IPS-18a (cell line): ENCODE measurements around the gene CBFA2T2.
"Not testable (repeated sequence)": the region's sequence is repeated elsewhere in the genome, so short reads cannot be mapped to it uniquely, and the experiment has no call there.

Experiments used
- H3K27ac ChIP-seq: one replicate; pipeline ENCODE4 v1.5.1; 2013; ENCODE audit warnings: low read length
- H3K27me3 ChIP-seq: one replicate; pipeline ENCODE4 v1.6.1; 2013; ENCODE audit warnings: mild to moderate bottlenecking, low read length; ENCODE audit not compliant: control insufficient read depth, insufficient read depth
- H3K36me3 ChIP-seq: one replicate; pipeline ENCODE4 v1.6.1; 2013; ENCODE audit warnings: low read depth, low read length; ENCODE audit not compliant: control insufficient read depth
- H3K4me1 ChIP-seq: one replicate; pipeline ENCODE4 v1.6.1; 2013; ENCODE audit warnings: low read depth, low read length; ENCODE audit not compliant: control insufficient read depth
- H3K4me3 ChIP-seq: one replicate; pipeline ENCODE4 v1.5.1; 2013; ENCODE audit warnings: low read length
- H3K9ac ChIP-seq: one replicate; pipeline ENCODE4 v1.6.1; 2013; ENCODE audit warnings: mild to moderate bottlenecking, low read length, moderate library complexity
- H3K9me3 ChIP-seq: one replicate; pipeline ENCODE4 v1.6.1; 2013; ENCODE audit warnings: low read depth, low read length; ENCODE audit not compliant: control insufficient read depth

CBFA2T2 gene

DNA sequence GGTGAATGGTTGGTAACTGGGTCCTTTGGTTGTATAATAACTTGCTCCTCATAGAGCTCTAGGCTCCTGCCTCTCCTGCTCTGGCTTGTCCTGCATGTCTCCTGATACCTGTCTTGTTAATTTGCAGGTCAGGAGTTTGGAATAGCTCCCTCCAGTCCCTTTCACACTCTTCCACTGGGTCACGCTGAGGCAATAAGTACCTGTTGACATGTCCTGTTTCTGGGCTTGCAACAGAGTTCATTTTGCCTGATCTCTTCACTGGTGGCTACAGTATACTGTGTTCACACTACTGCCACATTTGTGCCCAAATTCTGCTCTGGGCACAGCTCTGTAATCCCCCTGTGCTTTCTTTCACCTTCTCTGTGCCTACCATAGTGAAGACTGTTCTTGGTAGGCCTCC lies 146.9 kb downstream of the CBFA2T2 start:
- peaks cover 25% of the 10 kb centered on the region for H3K36me3 ChIP-seq
- H3K4me3 ChIP-seq, result no peak overlapping the region
- H3K27me3 ChIP-seq, result no peaks in the 10 kb centered on the region
- H3K27ac ChIP-seq, result no peak overlapping the region
- no peaks in the 10 kb centered on the region for H3K9me3 ChIP-seq
- no peak overlapping the region for H3K9ac ChIP-seq
- no peaks in the 10 kb centered on the region for H3K4me1 ChIP-seq

DNA sequence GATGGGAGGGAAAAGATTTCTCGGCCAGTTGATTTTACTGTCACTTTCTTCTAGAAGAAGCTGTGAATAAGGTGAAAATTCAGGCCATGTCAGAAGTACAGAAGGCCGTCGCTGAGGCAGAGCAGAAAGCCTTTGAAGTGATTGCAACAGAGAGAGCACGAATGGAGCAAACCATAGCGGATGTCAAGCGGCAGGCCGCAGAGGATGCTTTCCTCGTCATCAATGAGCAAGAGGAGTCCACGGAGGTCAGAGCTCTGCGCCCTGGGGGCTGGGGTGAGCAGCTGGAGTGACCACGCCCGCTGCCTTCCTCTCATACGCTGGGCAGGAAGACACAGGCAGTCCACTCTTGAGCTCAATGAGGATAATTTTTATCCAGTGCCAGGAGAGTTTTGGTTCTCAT lies 150.4 kb downstream of the CBFA2T2 start:
- Histone ChIP-seq H3K9me3 (no peaks in the 10 kb centered on the region), H3K4me3 (no peak overlapping the region), H3K9ac (no peak overlapping the region), H3K27me3 (no peaks in the 10 kb centered on the region), H3K36me3 (peaks cover 40% of the 10 kb centered on the region), H3K4me1 (no peaks in the 10 kb centered on the region), H3K27ac (no peak overlapping the region)

DNA sequence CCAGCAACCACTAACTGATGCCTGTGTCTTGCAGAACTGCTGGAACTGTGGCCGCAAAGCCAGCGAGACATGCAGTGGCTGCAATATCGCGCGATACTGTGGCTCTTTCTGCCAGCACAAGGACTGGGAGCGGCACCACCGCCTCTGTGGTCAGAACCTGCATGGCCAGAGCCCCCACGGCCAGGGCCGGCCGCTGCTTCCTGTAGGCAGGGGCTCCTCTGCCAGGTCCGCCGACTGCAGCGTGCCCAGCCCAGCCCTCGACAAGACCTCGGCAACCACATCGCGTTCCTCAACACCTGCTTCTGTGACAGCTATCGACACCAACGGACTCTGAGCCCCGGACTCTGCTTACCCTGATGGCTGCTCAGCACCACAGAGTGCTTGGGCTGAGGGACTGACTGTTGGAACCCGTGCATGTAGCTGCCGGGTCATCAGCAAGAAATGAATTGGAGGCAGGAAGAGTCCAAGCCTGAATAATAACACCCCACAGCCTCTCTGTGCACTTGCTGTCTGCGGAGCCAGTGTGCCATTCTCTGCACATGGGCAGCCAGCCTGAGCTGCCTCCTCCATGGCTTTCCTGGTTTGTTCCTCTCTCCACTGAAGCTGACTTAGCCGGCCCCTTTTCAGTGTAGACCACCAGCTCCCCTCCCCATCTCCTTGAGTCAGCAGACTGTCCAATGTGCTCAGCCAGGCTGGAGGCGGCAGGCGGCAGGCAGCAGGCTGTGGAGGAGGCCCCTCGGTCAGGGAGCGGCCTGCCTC lies 154.6 kb downstream of the CBFA2T2 start:
- Histone ChIP-seq H3K9me3 (no peaks in the 10 kb centered on the region), H3K27ac (no peak overlapping the region), H3K4me3 (no peak overlapping the region), H3K4me1 (no peaks in the 10 kb centered on the region), H3K36me3 (peaks cover 35% of the 10 kb centered on the region), H3K9ac (no peak overlapping the region), H3K27me3 (no peaks in the 10 kb centered on the region)

DNA sequence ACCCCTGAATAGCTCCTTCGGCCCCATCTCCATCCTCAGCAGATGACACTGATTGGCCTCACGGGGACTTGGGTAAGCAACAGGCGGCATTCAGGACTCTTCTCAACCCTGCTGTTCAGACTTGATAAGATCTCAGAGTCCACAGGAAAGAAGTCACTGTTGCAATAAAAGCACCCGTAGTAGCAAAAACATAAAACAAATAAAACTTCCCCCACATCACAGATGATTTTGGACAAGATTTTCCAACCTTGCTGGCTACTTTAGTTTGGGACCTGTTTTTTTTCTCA lies 155.1 kb downstream of the CBFA2T2 start:
- no peaks in the 10 kb centered on the region for H3K9me3 ChIP-seq
- no peak overlapping the region for H3K9ac ChIP-seq
- H3K4me1 ChIP-seq, result no peaks in the 10 kb centered on the region
- H3K27me3 ChIP-seq, result no peaks in the 10 kb centered on the region
- no peak overlapping the region for H3K27ac ChIP-seq
- H3K36me3 ChIP-seq, result peaks cover 33% of the 10 kb centered on the region
- H3K4me3 ChIP-seq, result no peak overlapping the region

DNA sequence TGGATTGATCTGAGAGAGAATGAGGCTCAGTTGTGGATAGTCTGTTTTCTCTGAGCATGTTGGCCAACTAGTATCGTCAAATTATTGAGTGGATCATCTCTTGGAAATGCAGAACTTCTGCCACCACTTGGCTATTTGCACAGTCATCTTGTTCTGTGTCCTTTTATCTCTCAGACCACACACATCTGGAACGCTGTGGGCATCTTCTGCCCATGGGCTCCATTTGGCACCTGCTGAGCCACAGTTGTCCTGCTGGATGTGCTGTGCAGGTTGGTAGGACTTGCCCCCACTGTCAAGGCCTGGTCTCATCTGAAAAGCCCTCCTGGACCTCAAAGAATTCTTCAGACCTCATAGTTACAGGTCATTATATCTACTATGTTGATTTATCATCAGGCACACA lies 155.5 kb downstream of the CBFA2T2 start:
- H3K36me3 ChIP-seq, result peaks cover 29% of the 10 kb centered on the region
- no peak overlapping the region for H3K4me3 ChIP-seq
- H3K27me3 ChIP-seq, result no peaks in the 10 kb centered on the region
- H3K4me1 ChIP-seq, result no peaks in the 10 kb centered on the region
- no peak overlapping the region for H3K27ac ChIP-seq
- no peak overlapping the region for H3K9ac ChIP-seq
- H3K9me3 ChIP-seq, result no peaks in the 10 kb centered on the region

DNA sequence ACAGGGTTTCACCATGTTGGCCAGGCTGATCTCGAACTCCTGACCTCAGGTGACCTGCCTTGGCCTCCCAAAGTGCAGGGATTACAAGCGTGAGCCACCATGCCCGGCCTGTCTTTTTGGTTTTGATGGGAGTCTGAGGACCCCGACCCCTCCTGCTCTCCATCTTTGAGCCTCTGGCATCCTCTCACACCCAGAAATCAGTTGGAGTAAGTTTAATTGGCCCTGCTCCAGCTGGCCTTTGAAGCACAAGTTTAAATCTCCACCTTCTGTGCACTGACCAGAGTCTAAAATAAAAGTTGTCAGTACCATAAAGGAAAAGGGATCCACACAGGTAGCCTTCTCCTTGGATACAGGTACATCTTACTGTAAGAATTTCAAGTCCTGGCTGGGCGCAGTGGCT lies 156.3 kb downstream of the CBFA2T2 start:
- Histone ChIP-seq H3K9ac (no peak overlapping the region), H3K4me3 (no peak overlapping the region), H3K36me3 (peaks cover 25% of the 10 kb centered on the region), H3K4me1 (no peaks in the 10 kb centered on the region), H3K27me3 (no peaks in the 10 kb centered on the region), H3K27ac (no peak overlapping the region), H3K9me3 (no peaks in the 10 kb centered on the region)

DNA sequence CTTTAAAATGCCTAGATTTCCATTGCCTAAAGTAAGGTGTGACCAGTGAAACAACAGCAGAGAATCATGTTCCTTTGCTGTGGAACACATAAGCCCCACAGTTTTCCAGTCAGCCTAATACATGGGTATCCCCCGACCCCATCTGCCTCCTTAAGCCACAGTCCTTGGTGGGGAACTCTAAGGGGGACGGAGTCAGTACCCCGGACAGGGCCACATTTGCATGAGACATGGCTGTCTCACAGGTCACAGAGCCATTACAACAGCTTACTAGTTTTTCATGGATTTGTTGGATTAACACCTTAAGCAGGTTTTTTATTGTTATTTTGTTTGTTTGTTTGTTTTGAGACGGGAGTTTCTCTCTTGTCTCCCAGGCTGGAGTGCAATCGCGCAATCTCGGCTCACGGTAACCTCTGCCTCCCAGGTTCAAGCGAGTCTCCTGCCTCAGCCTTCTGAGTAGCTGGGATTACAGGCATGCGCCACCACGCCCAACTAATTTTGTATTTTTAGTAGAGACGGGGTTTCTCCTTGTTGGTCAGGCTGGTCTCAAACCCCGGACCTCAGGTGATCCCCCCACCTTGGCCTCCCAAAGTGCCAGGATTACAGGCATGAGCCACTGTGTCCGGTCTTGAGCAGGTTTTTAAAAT lies 157.2 kb downstream of the CBFA2T2 start:
- not testable (repeated sequence) for H3K27me3 ChIP-seq, H3K27ac ChIP-seq, H3K4me1 ChIP-seq, H3K9me3 ChIP-seq, H3K4me3 ChIP-seq, H3K9ac ChIP-seq
- H3K36me3 ChIP-seq, result peaks cover 17% of the 10 kb centered on the region

DNA sequence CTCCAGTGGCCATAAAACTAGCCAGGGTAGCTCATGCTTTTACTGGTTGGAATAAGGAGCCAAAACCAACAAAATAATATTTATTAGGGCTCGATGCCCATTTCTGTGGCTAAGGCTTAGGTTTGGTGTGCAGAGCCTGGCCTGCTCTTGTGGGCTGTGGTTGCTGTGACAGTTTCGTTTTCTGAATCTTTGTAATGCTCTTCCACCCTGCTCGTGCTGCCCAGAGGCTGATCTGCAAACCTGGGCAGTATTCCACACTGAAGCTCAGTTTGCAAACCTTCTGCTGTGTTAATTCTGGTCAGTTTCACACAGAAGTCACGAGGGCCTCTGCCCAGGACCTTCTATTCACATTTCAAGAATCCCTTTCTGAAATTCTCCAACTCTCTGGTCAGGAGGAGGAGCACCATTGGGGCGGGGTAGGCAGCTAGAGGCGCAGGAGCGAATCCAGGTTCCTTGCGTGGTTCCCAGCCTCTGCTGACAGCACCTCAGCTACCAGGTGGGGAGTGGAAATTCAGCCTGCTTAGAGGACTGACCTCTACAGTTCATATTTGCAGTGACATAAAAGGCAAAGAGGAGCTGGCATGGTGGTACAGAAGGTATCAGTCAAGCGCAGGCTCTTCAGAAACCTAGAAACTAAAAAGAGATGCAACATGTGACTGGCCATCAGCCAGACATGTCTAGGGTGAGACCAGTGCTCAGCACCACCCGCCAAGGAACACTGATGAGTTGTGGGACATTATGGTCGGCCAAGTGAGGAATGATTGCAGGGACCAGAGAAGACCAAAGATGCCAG lies 157.9 kb downstream of the CBFA2T2 start:
- H3K4me3 ChIP-seq, result no peak overlapping the region
- no peaks in the 10 kb centered on the region for H3K4me1 ChIP-seq
- no peaks in the 10 kb centered on the region for H3K9me3 ChIP-seq
- no peaks in the 10 kb centered on the region for H3K27me3 ChIP-seq
- H3K9ac ChIP-seq, result no peak overlapping the region
- peaks cover 17% of the 10 kb centered on the region for H3K36me3 ChIP-seq
- H3K27ac ChIP-seq, result no peak overlapping the region

DNA sequence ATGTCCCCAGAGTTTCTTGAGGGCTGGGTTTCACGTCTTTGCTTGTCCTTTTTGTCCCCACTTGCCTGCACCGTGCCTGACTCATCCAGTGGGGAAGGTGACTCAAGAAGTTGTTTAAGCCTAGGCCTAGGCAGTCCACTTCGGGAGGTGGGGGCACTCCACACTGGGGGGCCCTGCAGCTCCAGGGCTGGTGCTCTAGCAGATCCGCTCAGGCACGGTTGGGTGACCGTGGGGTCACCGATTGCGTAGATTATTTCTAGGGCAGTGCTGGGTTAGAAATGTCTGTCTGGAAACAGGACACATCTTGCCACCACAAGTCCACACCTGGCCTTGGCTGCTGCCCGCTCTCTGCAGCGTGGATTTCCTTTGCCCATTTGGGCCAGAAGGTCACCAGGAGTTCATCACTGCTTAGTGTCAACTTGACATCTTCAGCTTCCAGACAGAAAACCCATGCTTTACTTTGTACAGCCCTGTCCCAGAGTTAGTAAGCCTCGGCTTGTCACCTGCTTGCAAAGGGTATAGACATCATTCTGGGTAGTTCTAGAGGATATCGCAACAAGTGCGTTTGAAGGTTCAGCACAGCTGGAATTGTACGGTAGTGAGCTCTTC lies 158.6 kb downstream of the CBFA2T2 start:
- Histone ChIP-seq H3K27ac (no peak overlapping the region), H3K4me1 (no peaks in the 10 kb centered on the region), H3K4me3 (no peak overlapping the region), H3K27me3 (no peaks in the 10 kb centered on the region), H3K9ac (no peak overlapping the region), H3K9me3 (no peaks in the 10 kb centered on the region), H3K36me3 (peaks cover 17% of the 10 kb centered on the region)

DNA sequence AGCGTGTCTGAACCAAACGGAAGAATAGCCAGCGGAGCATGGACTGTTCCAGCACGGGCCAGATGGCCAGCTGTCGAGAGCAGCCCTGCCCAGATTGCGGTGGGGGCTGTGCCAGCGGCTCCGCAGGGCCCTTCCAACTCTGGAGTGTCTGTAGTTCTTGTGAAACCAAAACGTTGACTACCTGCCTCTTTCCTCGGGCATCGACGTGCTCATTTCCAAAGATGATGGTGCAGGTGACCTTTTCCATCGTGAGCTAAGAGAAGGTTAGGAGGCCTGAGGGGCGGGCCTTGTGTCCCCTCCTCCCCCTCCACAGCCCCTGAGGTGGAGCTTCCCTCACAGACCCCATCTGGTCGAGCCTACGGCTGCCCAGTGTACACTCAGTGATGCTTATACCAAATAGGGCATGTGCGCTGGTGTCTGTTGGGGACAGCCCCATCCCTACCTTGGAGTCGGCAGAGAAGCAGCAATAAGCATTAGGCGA lies 159.3 kb downstream of the CBFA2T2 start:
- no peak overlapping the region for H3K4me3 ChIP-seq
- no peak overlapping the region for H3K27ac ChIP-seq

DNA sequence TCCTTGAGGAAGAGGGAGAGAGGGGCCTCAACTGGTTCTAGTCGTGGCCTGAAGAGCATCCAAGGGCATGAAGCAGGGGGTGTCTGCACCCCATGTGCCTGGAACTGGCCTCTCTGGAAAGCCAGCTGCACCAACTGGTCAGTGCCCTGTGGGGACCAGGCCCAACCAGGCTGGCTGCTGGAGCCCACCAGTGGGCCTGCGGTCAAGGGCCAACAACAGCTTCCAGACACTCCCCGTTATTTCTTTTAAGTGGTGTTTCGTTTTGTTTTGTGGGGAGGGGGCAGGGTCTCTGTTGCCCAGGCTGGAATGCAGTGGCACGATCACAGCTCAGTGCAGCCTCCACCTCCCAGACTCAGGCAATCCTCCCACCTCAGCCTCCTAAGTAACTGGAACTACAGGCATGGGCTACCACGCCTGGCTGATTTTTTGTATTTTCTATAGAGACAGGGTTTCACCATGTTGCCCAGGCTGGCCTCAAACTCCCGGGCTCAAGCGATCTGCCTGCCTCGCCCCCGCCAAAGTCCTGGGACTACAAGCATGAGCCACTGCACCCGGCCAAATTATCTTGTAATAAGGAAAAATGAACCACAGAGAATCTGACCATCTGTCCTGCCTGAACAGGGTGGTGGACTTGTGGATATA lies 160.3 kb downstream of the CBFA2T2 start:
- Histone ChIP-seq H3K4me1 (no peaks in the 10 kb centered on the region), H3K9ac (no peak overlapping the region), H3K9me3 (no peaks in the 10 kb centered on the region), H3K36me3 (peaks cover 4% of the 10 kb centered on the region), H3K27ac (no peak overlapping the region), H3K4me3 (no peak overlapping the region), H3K27me3 (no peaks in the 10 kb centered on the region)

More for the DNA sequence above, 159.3 kb downstream of the CBFA2T2 start:
- Histone ChIP-seq H3K9ac (no peak overlapping the region), H3K27me3 (no peaks in the 10 kb centered on the region), H3K36me3 (peaks cover 14% of the 10 kb centered on the region), H3K4me1 (no peaks in the 10 kb centered on the region), H3K9me3 (no peaks in the 10 kb centered on the region)
